ENCODE data around the gene FBN1.

The FBN1 gene

DNA sequence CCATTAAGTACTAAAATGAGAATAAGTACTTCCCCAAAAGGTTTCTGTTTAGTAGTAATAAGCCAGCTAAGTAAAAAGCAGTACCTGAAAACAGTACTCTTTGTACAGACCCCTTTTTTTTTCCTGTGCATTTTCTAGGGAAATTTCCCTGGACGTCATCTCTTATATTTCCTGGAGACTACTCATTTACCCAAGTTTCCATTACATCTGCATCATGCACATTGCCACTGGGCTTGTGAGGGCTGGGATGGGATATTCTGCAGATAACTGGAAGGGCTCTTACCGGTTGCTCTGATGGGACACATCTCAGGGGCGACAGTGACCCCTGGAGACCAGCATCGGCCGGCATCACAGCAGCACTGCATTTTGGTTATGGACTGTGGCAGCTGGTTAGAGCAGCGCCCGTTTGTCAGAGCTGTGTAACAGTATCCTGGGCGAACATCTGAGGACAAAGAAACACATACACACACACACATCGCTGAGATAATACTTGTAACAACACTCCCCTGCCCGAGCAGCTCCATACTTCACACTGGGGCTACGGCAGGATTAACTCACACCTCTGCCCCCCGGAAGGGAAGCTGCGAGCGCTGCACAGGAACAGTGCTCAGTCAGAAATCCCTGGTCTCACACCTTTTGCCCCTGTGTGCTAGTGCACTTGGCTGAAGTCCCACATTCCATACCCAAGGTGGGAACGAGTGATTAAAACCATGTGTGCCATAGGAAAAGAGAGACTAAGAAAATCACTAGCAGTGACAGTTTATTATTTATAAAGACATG, 124.9 kb downstream of the FBN1 start:
- DNase-seq (ENCODE audit: low spot score) = no peak
- TF ChIP-seq, protein P1, sequence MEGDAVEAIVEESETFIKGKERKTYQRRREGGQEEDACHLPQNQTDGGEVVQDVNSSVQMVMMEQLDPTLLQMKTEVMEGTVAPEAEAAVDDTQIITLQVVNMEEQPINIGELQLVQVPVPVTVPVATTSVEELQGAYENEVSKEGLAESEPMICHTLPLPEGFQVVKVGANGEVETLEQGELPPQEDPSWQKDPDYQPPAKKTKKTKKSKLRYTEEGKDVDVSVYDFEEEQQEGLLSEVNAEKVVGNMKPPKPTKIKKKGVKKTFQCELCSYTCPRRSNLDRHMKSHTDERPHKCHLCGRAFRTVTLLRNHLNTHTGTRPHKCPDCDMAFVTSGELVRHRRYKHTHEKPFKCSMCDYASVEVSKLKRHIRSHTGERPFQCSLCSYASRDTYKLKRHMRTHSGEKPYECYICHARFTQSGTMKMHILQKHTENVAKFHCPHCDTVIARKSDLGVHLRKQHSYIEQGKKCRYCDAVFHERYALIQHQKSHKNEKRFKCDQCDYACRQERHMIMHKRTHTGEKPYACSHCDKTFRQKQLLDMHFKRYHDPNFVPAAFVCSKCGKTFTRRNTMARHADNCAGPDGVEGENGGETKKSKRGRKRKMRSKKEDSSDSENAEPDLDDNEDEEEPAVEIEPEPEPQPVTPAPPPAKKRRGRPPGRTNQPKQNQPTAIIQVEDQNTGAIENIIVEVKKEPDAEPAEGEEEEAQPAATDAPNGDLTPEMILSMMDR (conservative IDR thresholded peaks at IDR 0.05; ENCODE audit: low read depth) = no peak
- CTCF ChIA-PET = interaction anchor here (0.5 kb wide), 1 partner anchor 84 kb away, joined by 4 read pairs; no protein-coding TSS in a partner anchor
- H3K27ac ChIP-seq = no peak overlapping the region
- POLR2A ChIA-PET (ENCODE audit: low non-redundant PET) = no interaction called here

DNA sequence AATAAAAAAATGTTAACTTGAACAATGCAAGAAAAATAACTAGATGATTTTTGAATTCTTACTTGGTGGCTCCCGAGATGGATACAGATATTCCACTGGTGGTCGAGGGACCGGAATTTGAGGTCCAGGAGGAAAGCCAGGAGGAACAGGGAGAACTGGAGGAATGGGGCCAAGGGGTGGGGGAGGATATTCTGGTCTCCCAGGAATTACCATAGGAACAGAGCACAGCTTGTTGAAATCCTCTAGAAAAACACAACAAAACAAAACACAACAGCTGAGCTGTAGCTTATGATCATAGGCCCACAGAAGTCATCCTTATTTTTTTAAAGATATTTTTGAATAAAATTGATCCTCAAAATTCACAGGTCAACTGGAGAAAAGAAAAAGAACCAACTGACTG, 129.4 kb downstream of the FBN1 start:
- no peak for DNase-seq (ENCODE audit: low spot score)
- H3K27ac ChIP-seq = no peak overlapping the region
- ChIA-PET CTCF (interaction anchor here (0.7 kb wide), 1 partner anchor 1320 kb away, joined by 3 read pairs; no protein-coding TSS in a partner anchor), POLR2A (ENCODE audit: low non-redundant PET) (no interaction called here)
- TF ChIP-seq, protein P1 (conservative IDR thresholded peaks at IDR 0.05; ENCODE audit: low read depth) = no peak

DNA sequence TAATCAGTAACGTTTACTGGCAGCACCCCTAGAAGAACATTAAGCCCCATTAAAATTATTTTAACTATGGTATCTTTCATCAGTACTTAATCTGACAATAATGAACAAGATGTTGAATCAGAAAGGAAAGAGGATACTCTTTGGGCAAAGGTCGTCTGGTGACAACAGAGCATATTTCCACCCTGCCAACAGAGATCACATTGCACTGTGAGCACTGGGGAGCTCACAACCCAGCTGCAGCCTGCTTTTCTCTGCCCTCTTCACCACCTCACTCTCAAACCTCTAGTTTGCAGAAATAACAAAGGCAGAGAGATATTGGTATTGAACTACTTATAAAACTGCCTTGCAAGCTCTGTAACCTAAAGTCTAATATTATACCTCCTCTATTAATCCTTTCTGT, 130.0 kb downstream of the FBN1 start:
- TF ChIP-seq, protein P1 (conservative IDR thresholded peaks at IDR 0.05; ENCODE audit: low read depth) = no peak
- CTCF ChIA-PET = interaction anchor here (0.6 kb wide), 1 partner anchor 274 kb away, joined by 3 read pairs; no protein-coding TSS in a partner anchor
- no peak for DNase-seq (ENCODE audit: low spot score)
- POLR2A ChIA-PET (ENCODE audit: low non-redundant PET) = no interaction called here
- no peak overlapping the region for H3K27ac ChIP-seq

DNA sequence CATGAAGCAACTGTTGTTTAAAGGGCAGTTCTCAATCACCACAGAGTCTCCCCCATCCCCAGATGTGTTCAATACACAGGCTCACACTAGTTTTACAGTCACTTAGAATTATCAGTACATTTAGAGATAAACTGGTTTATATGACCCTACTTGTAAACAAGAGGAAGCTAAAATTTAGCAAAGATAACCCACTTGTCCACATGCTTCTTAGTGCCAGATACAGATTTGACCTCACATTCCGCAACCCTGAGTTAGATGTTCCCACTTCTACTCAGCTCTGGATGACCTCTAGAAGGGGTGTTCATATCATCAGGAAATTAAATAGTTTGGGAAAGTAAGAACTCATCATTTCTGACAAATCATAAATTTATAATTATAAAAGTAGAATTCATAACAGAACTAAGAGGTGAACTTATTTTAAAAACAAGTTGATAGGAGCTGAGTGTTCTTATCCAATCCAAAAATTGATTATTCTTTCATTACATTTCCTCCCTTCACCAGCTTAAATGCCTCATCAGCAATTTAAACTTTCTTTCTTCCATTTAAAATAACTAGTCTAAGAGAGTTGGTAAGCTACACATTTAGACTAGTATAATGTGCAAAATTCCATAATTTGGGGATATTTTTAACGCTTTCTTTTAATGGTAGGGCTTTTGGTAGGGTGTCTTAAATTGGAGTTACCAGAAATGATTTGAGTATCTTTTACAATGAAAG, 131.2 kb downstream of the FBN1 start:
- TF ChIP-seq, protein P1 (conservative IDR thresholded peaks at IDR 0.05; ENCODE audit: low read depth) = no peak
- POLR2A ChIA-PET (ENCODE audit: low non-redundant PET) = no interaction called here
- no peak overlapping the region for H3K27ac ChIP-seq
- CTCF ChIA-PET = no interaction called here
- DNase-seq (ENCODE audit: low spot score) = no peak

DNA sequence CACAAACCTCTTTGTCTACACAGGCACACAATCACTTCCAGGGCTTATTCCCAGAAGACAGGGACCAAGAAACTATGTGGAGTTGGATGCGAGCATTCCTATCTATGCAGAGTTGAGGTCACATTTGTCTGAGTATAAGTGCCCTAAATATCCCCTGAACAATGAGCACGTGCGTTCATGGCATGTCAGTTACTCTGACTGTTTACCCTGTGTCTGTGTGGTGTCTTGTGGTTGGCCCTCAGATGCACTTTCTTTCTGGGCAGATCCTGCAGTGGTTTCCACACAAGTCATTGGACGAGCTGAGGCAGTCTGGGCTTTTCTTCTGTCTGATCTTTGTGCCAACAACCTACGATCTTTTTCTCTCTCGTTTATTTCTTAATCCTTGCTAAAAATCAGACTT, 134.5 kb downstream of the FBN1 start:
- CTCF ChIA-PET = interaction anchor here (0.7 kb wide), 1 partner anchor 31 kb away, joined by 5 read pairs; no protein-coding TSS in a partner anchor
- TF ChIP-seq, protein P1 (conservative IDR thresholded peaks at IDR 0.05; ENCODE audit: low read depth) = no peak
- no peak for DNase-seq (ENCODE audit: low spot score)
- no peak overlapping the region for H3K27ac ChIP-seq
- POLR2A ChIA-PET (ENCODE audit: low non-redundant PET) = no interaction called here

DNA sequence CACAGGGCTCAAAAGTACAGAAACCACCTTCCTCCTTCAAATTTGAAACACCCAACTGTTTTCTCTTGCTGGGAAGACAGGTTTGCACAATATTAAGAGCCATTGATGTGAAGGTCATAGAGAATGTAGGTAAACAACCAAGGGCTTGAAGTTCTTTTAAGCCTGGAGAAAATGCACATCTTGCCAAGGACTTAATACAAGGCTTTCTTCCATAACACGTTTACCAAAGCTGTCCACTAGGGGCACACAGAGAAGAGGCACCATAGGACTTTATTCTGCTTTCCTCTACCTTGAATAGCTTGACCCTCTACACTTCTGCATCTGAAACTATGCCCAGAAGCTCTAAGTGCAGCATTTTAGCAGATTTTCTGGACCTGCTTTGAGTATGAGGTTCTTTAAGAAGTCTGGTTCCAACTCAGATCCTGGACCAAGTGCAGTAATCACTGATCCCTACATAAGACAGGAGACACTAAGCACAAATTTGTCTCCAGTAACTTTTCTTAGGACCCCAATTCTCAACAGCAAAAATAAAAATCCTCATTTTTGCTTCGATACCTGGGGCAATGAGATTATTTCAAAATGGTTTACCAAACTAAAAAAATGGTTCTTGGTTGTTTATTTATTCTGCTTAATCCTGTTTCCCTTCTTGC, 138.0 kb downstream of the FBN1 start:
- ChIA-PET CTCF (interaction anchor here (0.6 to 1.2 kb wide), 7 partner anchors 11 to 299 kb away, joined by 3 to 7 read pairs (median 3); no protein-coding TSS in a partner anchor), POLR2A (ENCODE audit: low non-redundant PET) (no interaction called here)
- no peak overlapping the region for H3K27ac ChIP-seq
- DNase-seq (ENCODE audit: low spot score) = peak; percentile 30
- TF ChIP-seq, protein P1 (conservative IDR thresholded peaks at IDR 0.05; ENCODE audit: low read depth) = peak; percentile 76
